HG03460 (cell line): ENCODE data around the gene EIF4A2.
"Not testable (repeated sequence)": the region's sequence is repeated elsewhere in the genome, so short reads cannot be mapped to it uniquely, and the experiment has no call there.

Experiments used
- ATAC-seq: cut with Tn5 transposase; IDR thresholded peaks from one replicate; pipeline ENCODE4 v1.9.1; 2021; ENCODE audit not compliant: unreplicated experiment

The EIF4A2 gene

GRCh38 chr3:186818956-186819355 is 35.6 kb downstream of the EIF4A2 start:
- no peak for ATAC-seq

GRCh38 chr3:186821429-186822387 is 38.3 kb downstream of the EIF4A2 start:
- ATAC-seq: no peak

DNA sequence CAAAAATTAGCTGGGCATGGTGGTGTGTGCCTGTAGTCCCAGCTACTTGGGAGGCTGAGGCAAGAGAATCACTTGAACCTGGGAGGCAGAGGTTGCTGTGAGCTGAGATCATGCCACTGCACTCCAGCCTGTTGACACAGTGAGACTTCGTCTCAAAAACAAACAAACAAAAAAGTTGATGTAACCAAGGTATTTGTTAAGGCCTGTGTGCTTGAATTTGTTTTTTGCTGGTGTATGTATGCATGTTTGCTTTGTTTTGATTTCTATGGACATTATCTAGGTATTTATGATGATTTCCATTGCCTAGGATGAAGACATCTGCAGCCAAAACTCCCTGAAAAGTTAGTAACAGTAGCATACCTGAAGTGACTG is 39.0 kb downstream of the EIF4A2 start:
- ATAC-seq: not testable (repeated sequence)

DNA sequence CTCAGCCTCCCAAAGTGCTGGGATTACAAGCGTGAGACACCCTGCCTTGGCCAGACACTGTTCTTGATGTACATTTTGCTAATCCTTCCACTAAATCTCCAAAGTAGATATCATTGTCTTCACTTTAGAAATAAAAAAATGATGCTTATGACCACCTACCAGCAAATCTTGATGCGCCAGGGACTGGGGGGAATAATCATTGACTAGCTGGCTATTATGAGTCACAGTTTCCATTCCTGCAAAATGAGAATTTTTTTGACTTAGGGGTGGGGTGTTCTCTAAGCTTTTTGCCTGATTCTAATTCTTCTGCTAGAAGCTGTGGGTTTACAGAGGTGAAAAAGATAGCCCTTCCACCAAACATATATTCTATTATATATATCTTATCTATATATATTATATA is 40.0 kb downstream of the EIF4A2 start:
- ATAC-seq: no peak

DNA sequence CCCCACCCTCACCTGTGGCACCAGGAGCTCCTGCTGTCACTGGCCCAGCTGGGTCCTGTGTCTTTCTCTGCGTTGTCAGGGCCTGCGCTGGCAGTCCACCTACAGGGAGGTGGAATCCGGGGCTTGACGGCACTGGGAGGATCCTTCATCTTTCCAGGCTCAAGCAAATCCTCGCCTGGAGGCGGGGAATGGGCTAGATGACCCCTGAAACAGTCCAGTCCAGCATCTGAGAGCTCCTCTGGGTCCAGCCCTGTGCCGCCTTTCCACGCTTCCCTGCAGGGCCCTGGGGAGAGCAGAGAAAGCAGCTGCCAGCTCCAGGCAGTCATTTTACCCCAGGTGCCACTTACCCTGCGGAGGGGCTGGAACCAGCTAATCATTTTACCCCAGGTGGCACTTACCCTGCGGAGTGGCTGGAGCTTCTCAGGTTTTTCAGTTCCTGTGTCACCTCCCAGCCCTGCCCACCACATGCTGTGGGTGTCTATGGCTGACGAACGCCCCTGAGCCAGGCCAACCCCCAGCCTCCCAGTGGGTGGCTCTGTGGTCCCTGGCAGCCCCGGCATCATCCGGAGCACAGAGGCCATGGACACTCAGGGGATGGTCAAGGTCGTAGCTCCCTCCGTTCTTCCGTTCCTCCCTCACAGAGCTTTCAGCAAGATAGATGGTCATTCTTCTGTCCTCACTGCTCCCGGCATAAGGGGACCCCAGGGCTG is 41.2 kb downstream of the EIF4A2 start:
- ATAC-seq: no peak

GRCh38 chr3:186825294-186825821 is 42.0 kb downstream of the EIF4A2 start:
- ATAC-seq: no peak

GRCh38 chr3:186825872-186826409 is 42.6 kb downstream of the EIF4A2 start:
- ATAC-seq: no peak

DNA sequence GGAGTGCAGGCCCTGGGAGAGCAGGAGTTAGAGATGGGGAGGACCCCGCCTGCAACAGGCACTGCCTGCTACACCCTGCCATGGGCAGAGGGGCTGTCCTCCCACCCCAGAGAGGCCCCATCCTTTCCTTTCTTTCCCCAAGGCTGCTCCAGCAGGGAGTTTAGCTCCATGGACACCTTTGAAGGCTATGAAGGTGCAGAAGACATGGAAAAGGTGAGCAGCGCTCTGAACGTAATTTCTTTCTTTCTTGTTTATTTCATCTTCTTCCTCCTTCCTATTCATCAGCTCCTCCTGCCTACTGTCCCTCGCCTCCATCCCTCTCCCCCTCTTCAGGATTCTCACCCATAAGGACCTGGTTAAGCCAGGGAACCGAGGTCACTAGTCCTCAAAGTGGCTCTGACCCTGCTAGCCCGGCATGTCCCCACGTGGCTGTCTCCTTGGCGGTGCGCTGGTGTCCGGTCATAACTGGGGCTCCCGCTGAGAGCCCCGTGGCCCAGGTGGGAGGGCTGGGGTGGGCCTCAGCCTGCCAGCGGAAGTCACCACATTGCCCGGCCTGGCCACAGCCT is 43.1 kb downstream of the EIF4A2 start:
- no peak for ATAC-seq

- ATAC-seq: peak; percentile 79
Measured at GRCh38 chr3:186826976-186827857, 43.8 kb downstream of the EIF4A2 start.

GRCh38 chr3:186828340-186828739 is 45.0 kb downstream of the EIF4A2 start:
- ATAC-seq: no peak

DNA sequence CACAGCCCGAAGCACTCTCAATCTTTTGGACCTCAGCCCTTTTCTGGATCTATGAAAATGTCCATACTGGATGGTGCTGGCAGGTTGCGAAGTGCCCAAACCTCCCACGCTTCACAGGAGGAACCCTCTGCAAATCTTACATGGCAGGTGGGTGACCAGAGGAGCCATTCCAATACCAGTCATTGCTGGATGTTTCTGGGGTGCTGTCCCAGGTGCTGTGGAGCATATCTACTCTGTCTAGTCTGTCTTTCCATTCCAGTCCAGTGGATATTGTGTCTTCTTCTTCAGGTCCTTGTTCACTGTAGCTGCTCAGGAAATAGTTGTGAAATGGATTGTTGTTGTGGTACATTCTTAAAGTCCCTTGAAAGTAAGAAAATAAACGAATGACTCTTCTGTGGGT is 48.4 kb downstream of the EIF4A2 start:
- no peak for ATAC-seq

DNA sequence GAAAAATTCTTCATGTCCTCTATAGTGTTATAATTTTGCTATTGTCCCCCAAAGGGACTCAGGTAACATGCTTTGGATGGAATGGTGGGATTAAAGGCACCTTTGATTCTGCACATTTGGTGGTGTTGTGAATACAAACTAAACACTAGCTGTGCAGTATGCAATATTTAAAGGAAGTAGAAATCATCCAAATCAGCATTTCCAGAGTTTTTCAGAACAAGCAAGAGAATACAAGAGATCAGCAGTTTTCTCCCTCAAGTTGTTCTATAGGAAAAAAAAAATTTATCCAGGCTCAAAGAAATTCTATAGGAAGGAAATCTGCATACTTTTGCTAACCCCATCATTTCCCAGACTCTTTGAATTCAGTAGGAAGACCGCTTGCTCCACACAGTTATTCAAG is 48.9 kb downstream of the EIF4A2 start:
- ATAC-seq: no peak
